HG03520 (cell line): ENCODE measurements around the gene IGF1.

Experiments used
- ATAC-seq: cut with Tn5 transposase; IDR thresholded peaks from one replicate; pipeline ENCODE4 v1.9.1; 2021; ENCODE audit warnings: mild to moderate bottlenecking, moderate library complexity; ENCODE audit not compliant: unreplicated experiment

Gene IGF1

DNA sequence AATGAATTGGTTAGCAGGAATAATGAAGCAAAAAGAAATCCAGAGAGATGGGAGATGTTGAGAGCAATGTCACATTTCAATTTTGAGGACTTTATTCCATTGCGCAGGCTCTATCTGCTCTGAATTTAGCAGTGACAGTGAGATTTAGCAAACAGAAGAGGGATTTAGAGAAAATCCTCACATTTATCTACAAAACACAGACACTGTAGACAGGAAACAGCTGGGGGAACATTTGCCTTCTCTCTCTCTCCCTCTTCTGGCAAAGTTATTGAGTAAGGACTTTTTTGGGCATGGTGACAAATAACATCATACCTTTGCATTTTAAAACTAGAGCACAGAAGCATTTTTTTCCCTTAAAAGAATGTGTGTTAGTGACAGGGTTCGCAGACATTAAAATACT is at the start of gene IGF1:
IGF1 (minus strand) TSS at position 158 of the 400 bp plus-strand sequence. CDS start 182 bp downstream, outside the sequence.
- no peak for ATAC-seq

- no peak for ATAC-seq
These were observed 47.7 kb upstream of the IGF1 start for GRCh38 chr12:102528111-102528510.

DNA sequence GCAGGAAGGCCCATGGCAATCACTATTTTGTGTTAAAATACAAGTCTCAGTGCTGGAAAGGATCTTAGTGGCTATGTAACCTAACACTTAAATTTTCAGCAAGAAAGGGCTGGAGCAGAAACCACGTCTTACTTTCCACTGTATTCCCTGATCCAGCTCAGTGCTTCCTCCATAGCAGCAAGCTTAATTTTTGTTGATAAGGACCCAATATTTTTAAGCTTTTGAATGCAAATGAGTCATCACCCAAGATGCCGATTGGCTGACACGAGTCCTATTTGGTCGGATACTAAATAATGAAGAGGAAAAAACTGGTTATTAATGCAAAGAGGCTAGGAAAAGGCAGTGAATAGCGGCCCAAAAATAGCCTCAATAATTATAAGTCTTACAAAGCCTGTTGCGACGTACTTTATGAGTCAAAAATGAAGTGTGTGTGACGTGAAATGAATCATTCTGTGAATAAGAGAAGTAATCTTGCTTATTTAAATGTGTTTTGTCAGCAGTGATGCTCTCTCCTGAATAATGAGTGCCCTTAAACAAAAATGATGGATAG is 46.9 kb upstream of the IGF1 start:
- no peak for ATAC-seq

DNA sequence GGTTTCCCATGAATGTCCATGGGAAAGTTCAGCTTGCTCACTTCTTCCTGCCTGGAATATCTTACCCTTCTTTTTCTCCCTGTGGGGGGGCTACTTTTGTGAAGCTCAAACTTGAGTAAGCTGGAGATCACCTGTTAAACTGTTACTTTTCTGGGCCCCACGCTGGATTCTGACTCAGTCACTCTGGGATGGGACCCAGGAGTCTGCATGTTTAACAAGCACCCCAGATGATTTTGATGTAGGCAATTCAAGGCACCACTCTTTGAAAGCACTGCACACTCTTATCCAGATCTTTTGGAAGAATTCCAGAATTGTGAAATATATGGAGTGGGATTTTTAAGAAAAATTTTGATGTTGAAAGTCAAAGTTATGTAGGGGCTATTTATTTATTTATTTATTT is 46.3 kb upstream of the IGF1 start:
- ATAC-seq, result no peak

- no peak for ATAC-seq
These were observed 42.4 kb upstream of the IGF1 start for GRCh38 chr12:102522768-102523167.

DNA sequence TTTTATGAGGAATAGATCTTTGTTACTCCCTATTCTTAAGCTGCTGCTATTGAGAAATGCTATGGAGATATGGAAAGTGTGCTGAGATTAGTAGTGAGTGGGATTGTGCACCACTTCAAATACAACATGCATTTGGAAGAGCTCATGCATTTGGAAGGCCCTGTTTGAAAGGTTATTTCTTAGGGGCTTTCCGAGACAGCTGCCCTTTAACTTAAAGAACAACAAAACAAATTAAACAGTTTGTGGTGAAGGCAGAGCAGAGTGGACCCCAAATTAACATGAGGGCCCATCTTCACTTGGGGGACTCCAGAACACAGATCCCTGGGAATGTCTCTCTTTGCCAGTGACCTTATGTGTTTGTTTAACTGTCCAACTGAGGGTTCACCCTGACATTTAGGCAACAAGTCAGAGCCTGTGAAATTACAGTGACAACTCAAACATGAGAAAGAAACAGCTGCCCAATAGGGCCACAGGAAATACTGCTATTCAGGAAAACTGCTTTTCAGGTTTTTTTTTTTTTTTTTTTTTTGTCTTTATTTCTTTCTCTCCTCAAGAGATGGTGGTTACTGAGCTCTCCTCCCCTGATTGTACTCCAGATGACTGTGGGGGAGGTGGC is 41.4 kb upstream of the IGF1 start:
- no peak for ATAC-seq

- no peak for ATAC-seq
These were observed 38.5 kb upstream of the IGF1 start for GRCh38 chr12:102518871-102519270.

DNA sequence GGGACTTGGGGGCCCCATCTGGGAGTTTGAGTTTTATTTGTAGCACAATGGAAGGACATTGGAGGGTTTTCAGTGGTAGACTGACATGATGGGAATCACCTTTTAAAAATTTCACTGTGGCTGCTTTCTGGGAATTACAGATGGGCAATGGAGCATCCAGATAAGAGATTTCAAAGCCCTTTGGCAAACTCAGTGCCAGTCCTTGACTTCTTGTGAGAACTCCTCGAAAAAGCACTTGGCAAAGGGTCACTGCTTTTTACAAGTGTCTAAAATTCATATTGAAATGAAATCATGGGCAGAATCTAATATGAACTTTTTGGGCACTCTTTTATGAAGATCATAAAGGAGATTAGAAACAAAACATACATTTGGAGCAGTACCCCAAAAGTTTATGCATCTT is 34.3 kb upstream of the IGF1 start:
- no peak for ATAC-seq

DNA sequence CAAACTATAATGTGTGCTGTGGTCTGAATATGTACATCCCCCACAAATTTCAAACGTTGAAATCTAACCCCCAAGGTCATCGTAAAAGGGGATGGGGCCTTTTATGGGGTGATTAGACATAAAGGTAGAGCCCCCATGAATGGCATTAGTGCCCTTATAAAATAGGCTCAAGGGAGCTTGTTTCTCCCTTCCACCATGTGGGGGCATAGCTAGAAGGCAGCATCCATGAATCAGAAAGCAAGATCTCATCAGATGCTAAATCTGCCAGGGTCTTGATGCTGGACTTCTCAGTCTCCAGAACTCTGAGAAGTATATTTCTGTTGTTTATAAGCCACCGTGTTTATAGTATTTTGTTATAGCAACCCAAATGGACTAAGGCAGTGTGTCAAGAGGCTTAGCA is 33.4 kb upstream of the IGF1 start:
- ATAC-seq, result no peak

DNA sequence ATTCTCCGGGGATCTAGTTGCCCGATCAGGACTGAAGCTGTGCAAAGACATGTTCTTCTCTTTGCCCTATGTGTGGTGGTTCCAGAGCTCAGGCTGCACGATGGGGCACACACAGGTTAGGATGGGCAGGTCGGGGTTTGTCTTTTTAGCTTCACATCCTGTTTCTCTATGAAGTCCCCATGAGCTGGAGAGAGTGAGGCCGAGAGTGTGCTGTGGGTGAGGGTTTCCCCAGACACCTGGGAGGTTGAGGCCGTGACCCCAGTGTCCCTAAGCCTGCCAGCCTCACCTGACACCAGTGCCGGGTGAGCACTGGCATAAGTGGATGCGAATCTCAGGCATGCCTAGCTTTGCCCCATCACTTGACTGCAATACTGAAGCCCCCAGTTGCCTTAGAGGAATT is 32.9 kb upstream of the IGF1 start:
- ATAC-seq, result peak; percentile 78

- no peak for ATAC-seq
These were observed 32.2 kb upstream of the IGF1 start for GRCh38 chr12:102512523-102512922.

DNA sequence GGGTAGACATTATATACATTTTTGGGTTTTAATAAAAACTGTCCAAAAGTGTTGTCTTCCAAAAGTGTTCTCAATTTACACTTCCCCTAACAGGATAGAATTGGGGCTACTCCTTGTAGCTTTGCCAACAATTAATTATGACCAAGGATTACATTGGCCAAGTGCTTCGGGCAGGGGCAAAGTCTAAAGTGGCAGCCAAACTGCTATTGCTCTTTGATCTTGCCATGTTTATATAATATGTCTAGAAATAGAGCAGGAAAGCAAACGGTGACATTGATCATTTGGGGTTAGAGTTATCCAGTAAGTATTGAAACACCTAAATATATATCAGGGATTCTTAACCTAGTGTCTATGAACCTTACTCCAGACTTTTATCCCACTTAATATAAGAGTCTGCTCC is 31.2 kb upstream of the IGF1 start:
- no peak for ATAC-seq

- ATAC-seq, result no peak
These were observed 30.1 kb upstream of the IGF1 start for GRCh38 chr12:102510463-102510862.

DNA sequence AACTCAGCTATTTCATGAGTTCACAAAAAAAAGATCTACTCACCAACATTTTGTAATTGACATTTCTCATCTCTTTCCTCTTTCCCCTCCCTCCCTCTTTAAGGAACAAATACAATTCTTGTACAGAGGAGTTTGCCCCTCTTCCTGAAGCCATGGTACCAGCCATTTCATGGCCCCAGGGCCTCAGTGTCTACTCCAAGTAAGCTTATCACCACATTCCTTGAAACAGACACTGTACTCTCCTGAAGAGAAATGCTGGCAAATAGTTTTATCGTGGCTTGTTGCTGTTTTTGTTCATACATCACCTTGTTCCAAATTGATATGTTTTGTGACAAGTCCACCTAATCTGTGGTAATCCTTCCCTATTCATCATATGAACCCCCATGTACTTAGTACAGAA is 29.7 kb upstream of the IGF1 start:
- ATAC-seq, result no peak

- no peak for ATAC-seq
These were observed 28.8 kb upstream of the IGF1 start for GRCh38 chr12:102509123-102509626.

DNA sequence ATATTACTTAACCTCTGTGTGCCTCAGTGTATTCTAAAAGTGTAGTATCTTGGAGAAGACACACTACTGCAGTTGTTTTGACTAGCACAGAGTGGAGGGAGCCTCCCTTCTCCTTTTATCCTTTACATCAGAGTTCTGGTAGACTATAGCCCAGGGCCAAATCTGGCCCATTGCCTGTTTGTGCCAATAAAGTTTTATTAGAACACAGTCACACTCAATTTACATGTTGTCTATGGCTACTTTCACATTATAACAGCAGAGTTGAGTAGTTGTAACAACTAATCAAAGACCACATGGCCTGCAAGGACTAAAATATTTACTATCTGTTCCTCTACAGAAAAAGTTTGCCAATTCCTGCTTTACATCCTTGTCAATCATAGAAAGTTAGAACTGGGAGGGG is 27.7 kb upstream of the IGF1 start:
- ATAC-seq, result no peak

DNA sequence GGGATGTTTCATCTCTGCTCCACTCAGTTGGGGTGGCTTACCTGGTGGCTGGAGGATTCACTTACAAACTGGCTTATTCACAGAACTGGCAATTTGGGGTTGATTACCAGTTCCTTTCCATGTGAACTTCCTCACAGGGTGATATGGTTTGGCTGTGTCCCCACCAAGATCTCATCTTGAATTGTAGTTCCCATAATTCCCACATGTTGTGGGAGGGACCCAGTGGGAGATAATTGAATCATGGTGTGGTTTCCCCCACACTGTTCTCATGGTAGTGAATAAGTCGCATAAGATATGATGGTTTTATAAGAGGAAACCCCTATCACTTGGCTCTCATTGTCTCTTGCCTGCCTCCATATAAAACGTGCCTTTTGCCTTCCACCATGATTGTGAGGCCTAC is 26.9 kb upstream of the IGF1 start:
- no peak for ATAC-seq

- no peak for ATAC-seq
These were observed 24.5 kb upstream of the IGF1 start for GRCh38 chr12:102504871-102505270.

DNA sequence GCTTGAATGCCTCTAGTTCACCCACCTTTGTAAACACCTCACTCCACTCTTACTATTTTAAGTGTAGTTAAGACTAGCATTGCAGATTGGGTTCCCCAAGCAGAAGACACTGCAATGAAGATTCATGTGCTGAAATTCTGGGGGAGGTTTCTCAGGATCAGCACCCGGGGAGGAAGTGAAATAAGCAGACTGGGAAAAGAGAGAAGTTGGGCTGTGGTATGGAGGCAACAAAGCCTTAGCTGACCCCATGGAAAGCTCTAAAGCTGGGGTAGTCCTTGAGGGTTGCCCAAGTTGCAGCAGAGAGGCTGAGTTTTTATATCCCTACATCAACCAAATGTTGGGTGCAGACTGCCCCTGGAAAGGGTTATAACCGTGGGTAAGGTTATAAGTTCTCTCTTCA is 23.9 kb upstream of the IGF1 start:
- ATAC-seq, result no peak

- no peak for ATAC-seq
These were observed 23.5 kb upstream of the IGF1 start for GRCh38 chr12:102503831-102504230.

DNA sequence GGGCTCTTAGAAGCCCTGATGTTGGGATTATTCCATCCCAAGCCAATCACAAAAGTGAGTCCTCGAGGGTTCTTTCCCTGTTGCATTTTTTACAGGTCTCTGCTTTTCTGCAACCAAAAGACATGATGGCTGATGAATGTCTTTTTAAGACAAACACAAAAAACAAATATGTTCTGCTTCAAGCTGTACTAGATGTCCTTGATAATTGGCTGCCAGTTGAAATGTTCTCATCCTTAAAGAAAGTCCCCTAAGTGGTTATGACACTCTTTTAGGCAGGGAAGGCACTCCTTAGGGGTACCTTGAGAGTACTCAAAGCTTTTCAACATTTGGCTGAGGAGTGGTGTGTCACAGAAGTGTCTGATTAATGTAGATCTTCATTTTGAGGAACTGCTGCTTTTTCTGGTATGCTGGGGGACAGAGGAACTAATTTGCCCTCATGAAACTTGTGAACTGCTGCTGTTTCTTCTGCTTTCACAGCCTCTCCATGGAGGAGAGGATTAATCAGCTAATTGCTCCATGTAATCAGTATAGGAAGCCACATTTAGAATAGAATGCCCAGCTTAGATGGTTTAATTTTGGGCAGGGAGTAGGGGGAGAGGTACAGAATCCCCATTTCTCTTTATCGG is 22.8 kb upstream of the IGF1 start:
- ATAC-seq, result peak; percentile 73

- ATAC-seq, result no peak
These were observed 21.4 kb upstream of the IGF1 start for GRCh38 chr12:102501773-102502172.

DNA sequence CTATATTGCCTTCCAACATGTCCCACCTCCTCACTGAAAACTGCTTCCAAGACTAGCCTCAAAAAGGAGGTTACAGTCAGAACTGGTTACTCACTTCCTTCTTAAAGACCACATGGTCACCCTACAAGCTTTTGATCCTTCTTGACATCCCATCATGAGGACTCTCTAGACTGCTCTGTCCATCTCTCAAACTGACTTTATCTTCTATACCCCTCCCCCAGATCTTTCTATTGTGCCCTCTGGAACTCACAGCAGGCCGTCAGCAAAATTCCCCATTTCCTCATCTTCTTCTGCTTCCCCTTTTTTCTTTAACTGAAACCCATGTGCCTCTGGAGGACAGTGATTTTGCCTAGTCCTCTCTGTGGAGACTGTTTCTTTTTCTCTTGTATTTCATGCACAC is 18.1 kb upstream of the IGF1 start:
- ATAC-seq, result no peak
